Spleen (tissue), 11 donors: ENCODE results near the gene NUTF2. TPM values are rescaled to one million over a fixed set of nuclear protein-coding genes. Genes with fewer than 3 reads are reported as not detected.
"Not testable (repeated sequence)": the region's sequence is repeated elsewhere in the genome, so short reads cannot be mapped to it uniquely, and the experiment has no call there.

Source experiments
- DNase-seq: peaks from one replicate; pipeline ENCODE4 v3.0.0-alpha.2; 2020
- H3K27ac ChIP-seq, 8 donors: fragments of 200-600 bp; sonication (generic) in 7 of 8; 1 replicate in 4 of 8; 2 replicates in 4 of 8; pipeline versions ENCODE4 v1.5.0 to v1.8.0; 2016 to 2021; ENCODE audit warnings: inconsistent platforms in 4 of 8, mild to moderate bottlenecking in 4 of 8, moderate library complexity in 1 of 8
- H3K27me3 ChIP-seq, 7 donors: fragments of 200-600 bp; sonication (generic) in 6 of 7; replicated peaks in 1 of 7; 1 replicate in 4 of 7; 2 replicates in 3 of 7; pipeline versions ENCODE4 v1.5.0 to v1.8.0; 2016 to 2021; ENCODE audit warnings: inconsistent platforms in 3 of 7, mild to moderate bottlenecking in 1 of 7
- H3K36me3 ChIP-seq, 6 donors: fragments of 200-600 bp; sonication (generic) in 5 of 6; 1 replicate in 4 of 6; 2 replicates in 2 of 6; pipeline versions ENCODE4 v1.5.0 to v1.8.0; 2016 to 2021; ENCODE audit warnings: inconsistent platforms in 2 of 6
- H3K4me1 ChIP-seq, 6 donors: fragments of 200-600 bp; sonication (generic) in 5 of 6; 1 replicate in 3 of 6; 2 replicates in 3 of 6; pipeline versions ENCODE4 v1.5.0 to v1.8.0; 2016 to 2021; ENCODE audit warnings: inconsistent platforms in 3 of 6
- H3K4me3 ChIP-seq, 8 donors: fragments of 200-600 bp; sonication (generic) in 7 of 8; 1 replicate in 4 of 8; 2 replicates in 4 of 8; pipeline versions ENCODE4 v1.5.0 to v1.8.0; 2016 to 2021; ENCODE audit warnings: inconsistent platforms in 4 of 8, mild to moderate bottlenecking in 4 of 8, moderate library complexity in 2 of 8
- H3K9me3 ChIP-seq, 8 donors: fragments of 200-600 bp; sonication (generic) in 7 of 8; 1 replicate in 4 of 8; 2 replicates in 4 of 8; pipeline versions ENCODE4 v1.5.0 to v1.8.0; 2016 to 2021; ENCODE audit warnings: inconsistent platforms in 4 of 8
- POLR2A ChIP-seq, 3 donors: fragments of 450-650 bp; IDR thresholded peaks; one replicate each; pipeline ENCODE4 v1.5.1; 2017; ENCODE audit warnings: antibody characterized with exemption in 3 of 3, mild to moderate bottlenecking in 1 of 3
- POLR2AphosphoS5 ChIP-seq, 3 donors: sonication (generic); formaldehyde crosslinking; IDR thresholded peaks; one replicate each; pipeline ENCODE4 v1.5.1; 2017; ENCODE audit warnings: antibody characterized with exemption in 3 of 3
- WGBS, 5 donors: extraction: QIAGEN DNeasy Blood & Tissue Kit in 3 of 5; methylation state at CpG; one replicate each; pipeline versions ENCODE4 v1.1.5 to v1.1.7; 2013 to 2018; 5-methylcytosine and 5-hydroxymethylcytosine counted together
- intact Hi-C: fragments of 100-400 bp; cut with DNase I; formaldehyde crosslinking; loops from one replicate; pipeline ENCODE4 v1.15.0; 2023; ENCODE audit warnings: low total_unique reads
- polyA plus RNA-seq, 3 donors: library from polyadenylated mRNA; stranded (reverse); fragments of 200-250 nt; gene quantifications; one replicate each; pipeline ENCODE4 v1.2.1, GENCODE V29; 2013
- total RNA-seq, 7 donors: library from RNA; depleted of rRNA in 3 of 7; stranded (reverse); fragments of >200 nt in 3 of 7; fragmentation: NEBNext Ultra II Directional in 4 of 7; extraction: Animal tissue kit (Norgen Biotek cat#: 25700) in 4 of 7; gene quantifications; one replicate each; pipeline versions ENCODE4 v1.1.0 to v1.2.1, GENCODE V29; 2016 to 2021
- TF ChIP-seq, protein P1 (sequence below), 11 experiments: fragments of 200-600 bp in 7 of 11; fragments of 450-650 bp in 4 of 11; sonication (generic) in 4 of 11; IDR thresholded peaks in 8 of 11; conservative IDR thresholded peaks in 3 of 11; 1 replicate in 7 of 11; 2 replicates in 4 of 11; pipeline versions ENCODE4 v1.4.0 to v1.8.0; 2016 to 2021; ENCODE audit warnings: antibody characterized with exemption in 11 of 11, inconsistent platforms in 4 of 11, mild to moderate bottlenecking in 1 of 11
- donor health status: healthy with polysubstance abuse.
- donor health status: DM: no; HTN: no; CAD: no; lungs with moderate emphysema.
- donor health status: DM: no; HTN: no; CAD: no.
- donor health status: Bipolar disorder and iron deficiency.
- donor health status: healthy.
- donor health status: DM: no; HTN: no; CAD: no.
- donor health status: DM: yes; HTN: yes; CAD: no.

The NUTF2 gene
- total and polyA plus RNA-seq, 10 donors, result 38.8 to 116 (median 52.6) TPM

DNA sequence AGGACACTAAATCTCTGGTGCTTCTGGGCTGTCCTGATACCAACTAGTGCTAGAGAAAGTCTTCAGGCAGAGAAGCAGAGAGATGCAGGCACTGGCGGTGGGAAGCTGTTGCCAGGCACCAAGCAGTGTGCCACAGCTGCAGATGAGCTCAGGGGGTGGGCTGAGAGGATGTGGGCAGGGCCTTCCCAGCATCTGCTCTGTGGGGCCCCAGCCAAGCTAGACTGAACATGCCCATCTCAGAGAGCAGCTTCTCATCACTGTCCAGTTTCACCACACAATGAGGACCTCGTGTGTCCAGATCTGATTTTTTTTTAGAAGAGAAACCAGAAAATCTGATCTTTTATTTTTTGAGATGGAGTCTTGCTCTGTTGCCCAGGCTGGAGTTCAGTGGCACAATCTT lies 63.4 kb downstream of the NUTF2 start:
- intact Hi-C loops, result no loop called here

DNA sequence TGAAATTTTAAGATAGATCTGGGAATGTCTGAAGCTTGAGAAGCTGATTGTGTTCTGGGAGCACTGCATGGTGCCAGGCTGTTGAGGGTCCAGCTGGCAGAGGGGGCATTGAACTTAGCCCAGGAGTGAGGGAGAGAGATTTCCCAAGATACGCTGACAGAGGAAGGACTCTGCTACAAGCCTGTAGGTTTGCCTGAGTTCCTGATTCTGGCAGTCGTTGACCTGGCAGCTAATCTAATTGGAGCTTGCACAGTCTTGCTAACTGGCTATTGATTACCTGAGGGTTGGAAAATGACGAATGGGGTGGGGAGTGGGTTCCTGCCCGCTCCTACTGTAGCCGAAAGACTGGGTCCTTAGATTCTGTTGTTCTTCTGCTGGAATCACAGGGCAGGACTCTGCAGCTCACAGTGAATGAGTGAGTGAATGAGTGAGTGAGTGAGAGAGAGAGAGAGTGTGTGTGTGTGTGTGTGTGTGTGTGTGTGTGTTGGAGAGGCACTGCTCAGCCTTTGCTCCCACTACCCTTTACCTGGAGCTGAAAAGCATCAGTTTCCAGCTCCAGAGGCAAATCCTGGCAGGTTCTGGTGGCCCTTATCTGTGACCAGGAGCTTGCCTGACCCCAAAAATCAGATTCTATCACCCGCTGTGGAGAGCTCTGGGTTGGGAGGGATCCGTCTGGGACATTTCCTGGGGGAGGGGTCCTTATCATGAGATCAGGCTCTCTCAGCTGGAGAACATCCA lies 68.2 kb downstream of the NUTF2 start:
- TF ChIP-seq POLR2AphosphoS5 (IDR thresholded peaks at IDR 0.05) (no peak), POLR2A (IDR thresholded peaks at IDR 0.05) (no peak)
- TF ChIP-seq, protein P1, sequence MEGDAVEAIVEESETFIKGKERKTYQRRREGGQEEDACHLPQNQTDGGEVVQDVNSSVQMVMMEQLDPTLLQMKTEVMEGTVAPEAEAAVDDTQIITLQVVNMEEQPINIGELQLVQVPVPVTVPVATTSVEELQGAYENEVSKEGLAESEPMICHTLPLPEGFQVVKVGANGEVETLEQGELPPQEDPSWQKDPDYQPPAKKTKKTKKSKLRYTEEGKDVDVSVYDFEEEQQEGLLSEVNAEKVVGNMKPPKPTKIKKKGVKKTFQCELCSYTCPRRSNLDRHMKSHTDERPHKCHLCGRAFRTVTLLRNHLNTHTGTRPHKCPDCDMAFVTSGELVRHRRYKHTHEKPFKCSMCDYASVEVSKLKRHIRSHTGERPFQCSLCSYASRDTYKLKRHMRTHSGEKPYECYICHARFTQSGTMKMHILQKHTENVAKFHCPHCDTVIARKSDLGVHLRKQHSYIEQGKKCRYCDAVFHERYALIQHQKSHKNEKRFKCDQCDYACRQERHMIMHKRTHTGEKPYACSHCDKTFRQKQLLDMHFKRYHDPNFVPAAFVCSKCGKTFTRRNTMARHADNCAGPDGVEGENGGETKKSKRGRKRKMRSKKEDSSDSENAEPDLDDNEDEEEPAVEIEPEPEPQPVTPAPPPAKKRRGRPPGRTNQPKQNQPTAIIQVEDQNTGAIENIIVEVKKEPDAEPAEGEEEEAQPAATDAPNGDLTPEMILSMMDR (IDR thresholded peaks at IDR 0.05 in 8 of 11, conservative IDR thresholded peaks at IDR 0.05 in 3 of 11), result no peak
- H3K27me3 ChIP-seq, result no peaks in the 10 kb centered on the region
- H3K9me3 ChIP-seq, result no peaks in the 10 kb centered on the region
- intact Hi-C loops, result no loop called here
- DNase-seq, result no peak
- WGBS, 5 donors, result 77 to 86% (median 85%) methylated on average over 7 of the region's 7 CpGs
- H3K27ac ChIP-seq, result no peak overlapping the region
- no peak overlapping the region for H3K4me3 ChIP-seq
- H3K4me1 ChIP-seq, result peaks cover 0 to 40% (median 10%) of the 10 kb centered on the region in 6 donors
- peaks cover 0 to 100% (median 20%) of the 10 kb centered on the region in 6 donors for H3K36me3 ChIP-seq

More for the DNA sequence above, 63.4 kb downstream of the NUTF2 start:
- 38 to 66% (median 53%) methylated on average over 2 of the region's 2 CpGs for WGBS, 5 donors
- no peak overlapping the region for H3K27ac ChIP-seq
- peaks cover 0 to 78% (median 25%) of the 10 kb centered on the region in 6 donors for H3K36me3 ChIP-seq
- TF ChIP-seq, protein P1 (IDR thresholded peaks at IDR 0.05 in 8 of 11, conservative IDR thresholded peaks at IDR 0.05 in 3 of 11), result no peak
- no peak for TF ChIP-seq POLR2AphosphoS5 (IDR thresholded peaks at IDR 0.05)
- no peak for TF ChIP-seq POLR2A (IDR thresholded peaks at IDR 0.05)
- peaks cover 0 to 17% (median 0%) of the 10 kb centered on the region in 6 donors for H3K4me1 ChIP-seq
- DNase-seq, result no peak
- H3K27me3 ChIP-seq, result no peaks in the 10 kb centered on the region
- no peaks in the 10 kb centered on the region for H3K9me3 ChIP-seq
- no peak overlapping the region for H3K4me3 ChIP-seq

DNA sequence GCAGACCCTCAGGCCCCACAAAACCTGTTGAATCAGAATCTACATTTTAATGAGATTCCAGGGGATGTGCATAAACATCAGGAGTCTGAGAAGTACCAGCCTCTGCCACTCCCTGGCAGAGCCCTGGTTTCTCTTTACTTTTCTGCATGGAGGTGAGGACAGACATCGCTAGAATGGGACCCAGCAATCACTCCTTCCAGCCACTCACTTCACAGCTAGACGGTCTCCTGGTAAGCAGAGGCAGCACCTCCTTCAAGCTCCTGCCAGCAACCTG lies 68.7 kb downstream of the NUTF2 start:
- H3K9me3 ChIP-seq, DNase-seq, H3K4me3 ChIP-seq, H3K27me3 ChIP-seq, intact Hi-C loops, H3K27ac ChIP-seq: not testable (repeated sequence)
- WGBS, 5 donors, result 76 to 92% (median 88%) methylated on average over 1 to 2 of the region's 2 CpGs
- Histone ChIP-seq H3K36me3 (peaks cover 0 to 100% (median 16%) of the 10 kb centered on the region in 6 donors), H3K4me1 (peaks cover 0 to 35% (median 8%) of the 10 kb centered on the region in 6 donors)

DNA sequence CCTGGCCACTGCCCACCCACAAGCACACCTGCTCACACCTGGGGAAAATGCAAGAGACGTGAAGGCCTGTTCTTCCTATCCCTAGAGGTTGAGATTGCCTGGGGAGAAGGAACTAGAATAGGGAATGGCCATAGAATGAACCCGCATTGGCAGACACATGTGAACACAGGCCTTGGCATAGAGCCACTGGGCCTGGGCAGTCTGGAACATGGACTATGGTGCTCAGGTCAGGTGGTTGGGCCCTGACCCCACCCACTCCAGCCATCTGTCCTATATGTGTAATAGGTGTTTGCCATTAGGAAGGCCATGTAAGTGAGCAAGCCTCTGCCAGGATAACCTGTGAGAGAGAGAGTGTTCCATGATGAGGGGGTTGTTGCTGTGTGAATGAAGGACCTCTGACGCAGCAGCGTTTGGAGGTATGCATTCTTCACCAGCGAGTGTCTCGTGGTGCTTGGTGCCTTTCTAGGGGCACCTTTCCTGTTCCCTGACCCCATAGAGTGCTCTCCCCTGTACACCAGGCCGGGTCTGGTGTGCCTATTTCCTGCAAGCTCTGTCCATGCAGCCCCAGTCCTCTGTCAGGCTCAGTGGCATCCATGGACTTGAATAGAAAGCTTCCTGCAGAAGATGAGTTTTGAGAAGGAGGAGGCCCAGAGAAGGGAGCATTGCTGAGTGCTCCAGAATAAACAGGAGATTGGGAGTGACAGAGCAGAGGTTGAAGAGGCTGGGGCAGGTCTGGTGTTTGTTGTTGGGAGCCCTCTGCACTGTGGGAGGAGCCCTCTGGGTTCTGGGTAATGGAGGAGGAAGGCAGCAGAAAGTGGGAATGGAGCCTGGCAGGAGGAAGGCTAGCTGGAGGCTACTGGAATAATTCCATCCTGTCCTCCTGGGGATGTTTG lies 69.3 kb downstream of the NUTF2 start:
- Histone ChIP-seq H3K27me3 (no peaks in the 10 kb centered on the region), H3K9me3 (no peaks in the 10 kb centered on the region), H3K27ac (no peak overlapping the region), H3K4me1 (peaks cover 0 to 29% (median 8%) of the 10 kb centered on the region in 6 donors), H3K36me3 (peaks cover 0 to 98% (median 12%) of the 10 kb centered on the region in 6 donors), H3K4me3 (no peak overlapping the region)
- no peak for TF ChIP-seq POLR2A (IDR thresholded peaks at IDR 0.05)
- TF ChIP-seq, protein P1 (IDR thresholded peaks at IDR 0.05 in 8 of 11, conservative IDR thresholded peaks at IDR 0.05 in 3 of 11), result no peak
- TF ChIP-seq POLR2AphosphoS5 (IDR thresholded peaks at IDR 0.05), result no peak
- WGBS, 5 donors, result 81 to 90% (median 82%) methylated on average over 7 of the region's 7 CpGs
- DNase-seq, result no peak
- intact Hi-C loops, result no loop called here
